GM15510 (cell line): ENCODE results near the gene TOP1.

ENCODE experiments used
- POLR2A ChIP-seq: IDR thresholded peaks from 3 replicates; pipeline ENCODE4 v1.6.1; 2011; ENCODE audit warnings: borderline replicate concordance; ENCODE audit not compliant: insufficient read length; ENCODE audit errors: extremely low read depth

The TOP1 gene

GRCh38 chr20:41057999-41058673, 29.5 kb downstream of the TOP1 start:
- TF ChIP-seq POLR2A = no peak

GRCh38 chr20:41058674-41059635, 30.3 kb downstream of the TOP1 start:
- TF ChIP-seq POLR2A = no peak

GRCh38 chr20:41061155-41061554, 32.5 kb downstream of the TOP1 start:
- TF ChIP-seq POLR2A = no peak

GRCh38 chr20:41063442-41063841, 34.8 kb downstream of the TOP1 start:
- no peak for TF ChIP-seq POLR2A

- no peak for TF ChIP-seq POLR2A
These were observed 35.8 kb downstream of the TOP1 start for GRCh38 chr20:41064377-41064776.

- no peak for TF ChIP-seq POLR2A
These were observed 37.1 kb downstream of the TOP1 start for GRCh38 chr20:41065716-41066115.

- no peak for TF ChIP-seq POLR2A
These were observed 40.2 kb downstream of the TOP1 start for GRCh38 chr20:41068806-41069205.

- no peak for TF ChIP-seq POLR2A
These were observed 43.7 kb downstream of the TOP1 start for GRCh38 chr20:41072190-41072863.

GRCh38 chr20:41072915-41073314, 44.3 kb downstream of the TOP1 start:
- TF ChIP-seq POLR2A = no peak

- TF ChIP-seq POLR2A = no peak
These were observed 45.8 kb downstream of the TOP1 start for GRCh38 chr20:41074441-41074840.

- no peak for TF ChIP-seq POLR2A
These were observed 48.2 kb downstream of the TOP1 start for GRCh38 chr20:41076776-41077175.

- no peak for TF ChIP-seq POLR2A
These were observed 49.7 kb downstream of the TOP1 start for GRCh38 chr20:41078329-41078728.

GRCh38 chr20:41079066-41079465, 50.4 kb downstream of the TOP1 start:
- no peak for TF ChIP-seq POLR2A

- TF ChIP-seq POLR2A = no peak
These were observed 52.2 kb downstream of the TOP1 start for GRCh38 chr20:41080866-41081265.

GRCh38 chr20:41081276-41081814, 52.7 kb downstream of the TOP1 start:
- TF ChIP-seq POLR2A = no peak
